HCT116 (cell line): Measurements from ENCODE around the gene SUSD6. TPM values are rescaled to one million over a fixed set of nuclear protein-coding genes. Genes with fewer than 3 reads are reported as not detected.

ENCODE experiments used
- ATAC-seq: fragments of 200-7000 bp; cut with Tn5 transposase; 2 replicates; pipeline ENCODE4 v1.9.1; 2020; ENCODE audit warnings: mild to moderate bottlenecking, moderate library complexity
- BruUV-seq: library from RNA; stranded (reverse); fragments of 400-500 nt; replicated peaks from 2 replicates; lab custom pipeline; 2021; lab: Mats Ljungman, UMichigan
- CTCF ChIA-PET: fragments of 300-600 bp; sonication (Branson Sonifier 250); formaldehyde crosslinking; loops from one replicate; lab custom pipeline; 2021; ENCODE audit warnings: antibody characterized with exemption; lab: Charles Lee
- POLR2A ChIA-PET: fragments of 300-600, 350-600 bp; sonication (Branson Sonifier 250); formaldehyde crosslinking; loops from one replicate; lab custom pipeline; 2021; ENCODE audit warnings: antibody characterized with exemption; lab: Charles Lee
- RAD21 ChIA-PET, 2 experiments: fragments of 300-600 bp; sonication (Branson Sonifier 250); formaldehyde crosslinking; loops; one replicate each; lab custom pipeline; 2023; ENCODE audit warnings: low total read pairs in 2 of 2; ENCODE audit not compliant: uncharacterized antibody in 2 of 2, unreplicated experiment in 2 of 2, low non-redundant PET in 1 of 2; lab: Charles Lee
- DNase-seq: peaks from one replicate; pipeline ENCODE4 v3.0.0-alpha.2; 2010; ENCODE audit warnings: low read depth, low spot score
- H2AFZ ChIP-seq: fragments of 200-600 bp; shearing (Covaris generic), sonication (generic); 2 replicates; pipeline ENCODE4 v1.6.1; 2017; ENCODE audit warnings: low read depth, mixed run types, mixed read lengths, antibody characterized with exemption, low read length; ENCODE audit not compliant: poor library complexity, severe bottlenecking
- H3K27ac ChIP-seq: 2 replicates; pipeline ENCODE4 v1.5.1; 2012; ENCODE audit warnings: low read depth, low read length
- H3K27me3 ChIP-seq: fragments of 200-600 bp; sonication (generic); 2 replicates; pipeline ENCODE4 v1.6.1; 2016; ENCODE audit warnings: mixed run types, low read length, mixed read lengths; ENCODE audit not compliant: insufficient read depth
- H3K36me3 ChIP-seq, 2 experiments: fragments of 200-500 bp in 1 of 2; fragments of 200-600 bp in 1 of 2; sonication (Bioruptor generic) in 1 of 2; sonication (generic) in 1 of 2; 2 replicates each; pipeline versions ENCODE4 v1.5.1 to v1.6.1; 2014 to 2016; ENCODE audit warnings: low read length in 2 of 2, inconsistent platforms in 1 of 2, mixed read lengths in 1 of 2, mixed run types in 1 of 2; ENCODE audit not compliant: insufficient read depth in 2 of 2, control insufficient read depth in 1 of 2
- H3K4me1 ChIP-seq, 2 experiments: fragments of 200-600 bp in 1 of 2; sonication (generic) in 1 of 2; 2 replicates each; pipeline versions ENCODE4 v1.5.1 to v1.6.1; 2012 to 2017; ENCODE audit warnings: low read length in 2 of 2, inconsistent platforms in 1 of 2, mild to moderate bottlenecking in 1 of 2, mixed read lengths in 1 of 2, mixed run types in 1 of 2, moderate library complexity in 1 of 2; ENCODE audit not compliant: insufficient read depth in 2 of 2, control insufficient read depth in 1 of 2
- H3K4me2 ChIP-seq: fragments of 200-600 bp; sonication (generic); 2 replicates; pipeline ENCODE4 v1.6.1; 2017; ENCODE audit warnings: mixed run types, low read length, mixed read lengths
- H3K4me3 ChIP-seq, 2 experiments: fragments of 200-600 bp in 1 of 2; sonication (generic) in 1 of 2; replicated peaks in 1 of 2; 2 replicates each; pipeline ENCODE4 v1.5.1; 2011 to 2016; ENCODE audit warnings: low read length in 2 of 2, control low read depth in 1 of 2, low read depth in 1 of 2, mild to moderate bottlenecking in 1 of 2, mixed read lengths in 1 of 2, mixed run types in 1 of 2
- H3K79me2 ChIP-seq: fragments of 200-600 bp; sonication (generic); 2 replicates; pipeline ENCODE4 v1.6.1; 2017; ENCODE audit warnings: mild to moderate bottlenecking, mixed run types, low read length, moderate library complexity, mixed read lengths; ENCODE audit not compliant: insufficient read depth
- H3K9ac ChIP-seq: fragments of 200-600 bp; sonication (generic); 2 replicates; pipeline ENCODE4 v1.6.1; 2016; ENCODE audit warnings: low read length, mixed read lengths
- H3K9me2 ChIP-seq: fragments of 200-600 bp; sonication (generic), shearing (Covaris generic); 2 replicates; pipeline ENCODE4 v1.6.1; 2017; ENCODE audit warnings: mixed run types, mild to moderate bottlenecking, moderate library complexity; ENCODE audit not compliant: insufficient read depth
- H3K9me3 ChIP-seq, 2 experiments: fragments of 200-500 bp in 1 of 2; fragments of 200-600 bp in 1 of 2; sonication (Bioruptor generic) in 1 of 2; sonication (generic) in 1 of 2; 2 replicates each; pipeline ENCODE4 v1.6.1; 2014 to 2017; ENCODE audit warnings: low read length in 2 of 2, mixed read lengths in 2 of 2, inconsistent platforms in 1 of 2, low read depth in 1 of 2, mild to moderate bottlenecking in 1 of 2, mixed run types in 1 of 2, moderate library complexity in 1 of 2; ENCODE audit not compliant: control insufficient read depth in 1 of 2, insufficient read depth in 1 of 2
- H4K20me1 ChIP-seq: fragments of 200-600 bp; sonication (generic), shearing (Covaris generic); 2 replicates; pipeline ENCODE4 v1.6.1; 2017; ENCODE audit warnings: mixed run types, mild to moderate bottlenecking, moderate library complexity; ENCODE audit not compliant: insufficient read depth
- CBX3 ChIP-seq: IDR thresholded peaks from 2 replicates; pipeline ENCODE4 v1.6.1; 2012; ENCODE audit warnings: low read depth
- CEBPB ChIP-seq: IDR thresholded peaks from 2 replicates; pipeline ENCODE4 v1.6.1; 2012; ENCODE audit warnings: low read depth
- EGR1 ChIP-seq: IDR thresholded peaks from 2 replicates; pipeline ENCODE4 v1.6.1; 2012; ENCODE audit warnings: low read depth
- ELF1 ChIP-seq: IDR thresholded peaks from 2 replicates; pipeline ENCODE4 v1.6.1; 2012; ENCODE audit warnings: low read depth, borderline replicate concordance
- EZH2 ChIP-seq: fragments of 200-600 bp; sonication (generic); IDR thresholded peaks from 2 replicates; pipeline ENCODE4 v1.6.1; 2017; ENCODE audit warnings: antibody characterized with exemption, mixed run types
- EZH2phosphoT487 ChIP-seq: fragments of 200-600 bp; IDR thresholded peaks from 2 replicates; pipeline ENCODE4 v1.6.1; 2018; ENCODE audit warnings: antibody characterized with exemption, borderline replicate concordance
- RAD21 ChIP-seq: IDR thresholded peaks from 2 replicates; pipeline ENCODE4 v1.6.1; 2012; ENCODE audit warnings: low read depth, mild to moderate bottlenecking
- SIN3A ChIP-seq: IDR thresholded peaks from 2 replicates; pipeline ENCODE4 v1.6.1; 2012; ENCODE audit warnings: low read depth
- SP1 ChIP-seq: IDR thresholded peaks from 2 replicates; pipeline ENCODE4 v1.6.1; 2012; ENCODE audit warnings: low read depth
- SRF ChIP-seq: IDR thresholded peaks from 2 replicates; pipeline ENCODE4 v1.6.1; 2012; ENCODE audit warnings: low read depth
- TCF7L2 ChIP-seq: IDR thresholded peaks from 2 replicates; pipeline ENCODE4 v1.7.0; 2011; ENCODE audit warnings: borderline replicate concordance, inconsistent platforms; ENCODE audit not compliant: insufficient read depth, insufficient read length; ENCODE audit errors: extremely low read depth
- YY1 ChIP-seq: IDR thresholded peaks from 2 replicates; pipeline ENCODE4 v1.6.1; 2011; ENCODE audit warnings: low read length, low read depth, moderate library complexity, mild to moderate bottlenecking; ENCODE audit not compliant: insufficient replicate concordance; ENCODE audit errors: extremely low read depth
- ZFX ChIP-seq: fragments of 450-650 bp; IDR thresholded peaks from 2 replicates; pipeline ENCODE4 v1.6.1; 2017
- ZNF274 ChIP-seq: fragments of 200-500 bp; sonication (Bioruptor generic); IDR thresholded peaks from 2 replicates; pipeline ENCODE4 v1.6.1; 2014; ENCODE audit warnings: mild to moderate bottlenecking, low read depth, low read length, inconsistent platforms
- intact Hi-C: fragments of 100-400 bp; cut with micrococcal nuclease; formaldehyde crosslinking; loops from 2 replicates; pipeline ENCODE4 v1.10.0; 2022
- total RNA-seq: library from RNA; stranded (reverse); gene quantifications from one replicate; pipeline ENCODE4 v1.2.1, GENCODE V29; 2021; ENCODE audit not compliant: unreplicated experiment
- TF ChIP-seq, protein P1 (sequence below): IDR thresholded peaks from 2 replicates; pipeline ENCODE4 v1.6.1; 2011; ENCODE audit warnings: mild to moderate bottlenecking, low read length, moderate library complexity; ENCODE audit not compliant: insufficient replicate concordance; ENCODE audit errors: extremely low read depth
- TF ChIP-seq, protein P2 (sequence below), 3 experiments: fragments of 200-600 bp in 1 of 3; sonication (generic) in 1 of 3; IDR thresholded peaks in 2 of 3; conservative IDR thresholded peaks in 1 of 3; 2 replicates each; pipeline ENCODE4 v1.5.1; 2012 to 2017; ENCODE audit warnings: low read depth in 2 of 3, low read length in 2 of 3, antibody characterized with exemption in 1 of 3, borderline replicate concordance in 1 of 3, control low read depth in 1 of 3, mild to moderate bottlenecking in 1 of 3, mixed read lengths in 1 of 3, mixed run types in 1 of 3, moderate library complexity in 1 of 3; ENCODE audit not compliant: insufficient read depth in 1 of 3
- TF ChIP-seq, protein P3 (sequence below): IDR thresholded peaks from 2 replicates; pipeline ENCODE4 v1.6.1; 2012

Gene SUSD6
- total RNA-seq, 1 experiment from 2014 or later: 6.4 TPM

DNA sequence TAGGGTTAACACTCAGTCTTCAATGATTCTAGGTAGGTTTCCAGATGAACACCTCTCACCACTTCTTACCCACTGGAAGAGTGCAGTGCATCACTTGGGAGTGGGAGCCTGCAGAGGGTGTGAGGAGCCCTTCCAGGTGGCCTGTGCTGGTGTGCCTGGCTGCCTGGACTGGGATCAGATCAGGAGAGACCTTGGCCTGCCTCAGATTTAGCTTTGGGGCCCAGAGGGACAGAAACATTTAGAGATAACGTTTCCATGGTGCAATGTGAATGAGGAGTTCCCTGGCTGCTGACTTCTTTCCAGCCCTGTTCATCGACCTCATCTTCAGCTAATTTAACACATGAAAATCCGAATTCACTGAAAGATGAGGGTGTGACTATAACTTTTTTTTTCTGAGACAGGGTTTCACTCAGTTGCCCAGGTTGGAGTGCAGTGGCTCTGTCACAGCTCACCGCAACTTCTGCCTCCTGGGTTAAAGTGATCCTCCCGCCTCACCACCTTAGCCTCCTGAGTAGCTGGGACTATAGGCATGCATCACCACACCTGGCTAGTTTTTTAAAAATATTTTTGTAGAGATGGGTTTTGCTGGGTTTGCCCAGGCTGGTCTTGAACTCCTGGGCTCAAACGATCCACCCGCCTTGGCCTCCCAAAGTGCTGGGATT lies 53.6 kb downstream of the SUSD6 start:
- RAD21 ChIA-PET: no interaction called here
- no peak overlapping the region for H3K4me2 ChIP-seq
- no peaks in the 10 kb centered on the region for H3K36me3 ChIP-seq
- intact Hi-C loops: no loop called here
- H3K79me2 ChIP-seq: no peaks in the 10 kb centered on the region
- H3K27ac ChIP-seq: no peak overlapping the region
- no peak for TF ChIP-seq EZH2phosphoT487
- no peak for TF ChIP-seq ELF1
- no peak for TF ChIP-seq EGR1
- TF ChIP-seq, protein P1, sequence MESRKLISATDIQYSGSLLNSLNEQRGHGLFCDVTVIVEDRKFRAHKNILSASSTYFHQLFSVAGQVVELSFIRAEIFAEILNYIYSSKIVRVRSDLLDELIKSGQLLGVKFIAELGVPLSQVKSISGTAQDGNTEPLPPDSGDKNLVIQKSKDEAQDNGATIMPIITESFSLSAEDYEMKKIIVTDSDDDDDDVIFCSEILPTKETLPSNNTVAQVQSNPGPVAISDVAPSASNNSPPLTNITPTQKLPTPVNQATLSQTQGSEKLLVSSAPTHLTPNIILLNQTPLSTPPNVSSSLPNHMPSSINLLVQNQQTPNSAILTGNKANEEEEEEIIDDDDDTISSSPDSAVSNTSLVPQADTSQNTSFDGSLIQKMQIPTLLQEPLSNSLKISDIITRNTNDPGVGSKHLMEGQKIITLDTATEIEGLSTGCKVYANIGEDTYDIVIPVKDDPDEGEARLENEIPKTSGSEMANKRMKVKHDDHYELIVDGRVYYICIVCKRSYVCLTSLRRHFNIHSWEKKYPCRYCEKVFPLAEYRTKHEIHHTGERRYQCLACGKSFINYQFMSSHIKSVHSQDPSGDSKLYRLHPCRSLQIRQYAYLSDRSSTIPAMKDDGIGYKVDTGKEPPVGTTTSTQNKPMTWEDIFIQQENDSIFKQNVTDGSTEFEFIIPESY: no peak
- no peak for TF ChIP-seq SP1
- no peak for TF ChIP-seq SRF
- no peak for TF ChIP-seq CEBPB
- TF ChIP-seq EZH2: no peak
- TF ChIP-seq TCF7L2: no peak
- TF ChIP-seq CBX3: no peak
- no peak for TF ChIP-seq ZNF274
- no peak for TF ChIP-seq YY1
- TF ChIP-seq SIN3A: no peak
- TF ChIP-seq ZFX: no peak
- TF ChIP-seq, protein P2, sequence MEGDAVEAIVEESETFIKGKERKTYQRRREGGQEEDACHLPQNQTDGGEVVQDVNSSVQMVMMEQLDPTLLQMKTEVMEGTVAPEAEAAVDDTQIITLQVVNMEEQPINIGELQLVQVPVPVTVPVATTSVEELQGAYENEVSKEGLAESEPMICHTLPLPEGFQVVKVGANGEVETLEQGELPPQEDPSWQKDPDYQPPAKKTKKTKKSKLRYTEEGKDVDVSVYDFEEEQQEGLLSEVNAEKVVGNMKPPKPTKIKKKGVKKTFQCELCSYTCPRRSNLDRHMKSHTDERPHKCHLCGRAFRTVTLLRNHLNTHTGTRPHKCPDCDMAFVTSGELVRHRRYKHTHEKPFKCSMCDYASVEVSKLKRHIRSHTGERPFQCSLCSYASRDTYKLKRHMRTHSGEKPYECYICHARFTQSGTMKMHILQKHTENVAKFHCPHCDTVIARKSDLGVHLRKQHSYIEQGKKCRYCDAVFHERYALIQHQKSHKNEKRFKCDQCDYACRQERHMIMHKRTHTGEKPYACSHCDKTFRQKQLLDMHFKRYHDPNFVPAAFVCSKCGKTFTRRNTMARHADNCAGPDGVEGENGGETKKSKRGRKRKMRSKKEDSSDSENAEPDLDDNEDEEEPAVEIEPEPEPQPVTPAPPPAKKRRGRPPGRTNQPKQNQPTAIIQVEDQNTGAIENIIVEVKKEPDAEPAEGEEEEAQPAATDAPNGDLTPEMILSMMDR (IDR thresholded peaks at IDR 0.05 in 2 of 3, conservative IDR thresholded peaks at IDR 0.05 in 1 of 3; ENCODE audit: borderline replicate concordance in 1 of 3, insufficient read depth in 1 of 3, low read depth in 2 of 3, low read length in 2 of 3): no peak
- TF ChIP-seq, protein P3, sequence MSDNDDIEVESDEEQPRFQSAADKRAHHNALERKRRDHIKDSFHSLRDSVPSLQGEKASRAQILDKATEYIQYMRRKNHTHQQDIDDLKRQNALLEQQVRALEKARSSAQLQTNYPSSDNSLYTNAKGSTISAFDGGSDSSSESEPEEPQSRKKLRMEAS: no peak
- TF ChIP-seq RAD21: no peak
- no peak overlapping the region for H3K9ac ChIP-seq
- no peaks in the 10 kb centered on the region for H3K9me3 ChIP-seq
- no peaks in the 10 kb centered on the region for H3K9me2 ChIP-seq
- no TSS peak for BruUV-seq
- H2AFZ ChIP-seq: no peak overlapping the region
- CTCF ChIA-PET: no interaction called here
- no peak for DNase-seq
- no peaks in the 10 kb centered on the region for H4K20me1 ChIP-seq
- no peak overlapping the region for H3K4me3 ChIP-seq
- POLR2A ChIA-PET: no interaction called here
- no peaks in the 10 kb centered on the region for H3K27me3 ChIP-seq
- ATAC-seq: no peak
- no peaks in the 10 kb centered on the region for H3K4me1 ChIP-seq
